ENCODE results near the gene PKHD1.
"Not testable (repeated sequence)": the region's sequence is repeated elsewhere in the genome, so short reads cannot be mapped to it uniquely, and the experiment has no call there.

The PKHD1 gene

GRCh38 chr6:51930602-51931001 lies 156.8 kb downstream of the PKHD1 start:
- Histone ChIP-seq H3K9me3 (ENCODE audit: severe bottlenecking) (no peaks in the 10 kb centered on the region), H3K27ac (ENCODE audit: poor library complexity, severe bottlenecking) (no peak overlapping the region), H3K36me3 (ENCODE audit: low read depth) (no peaks in the 10 kb centered on the region), H3K27me3 (ENCODE audit: insufficient read depth, poor library complexity, severe bottlenecking) (peaks cover 5% of the 10 kb centered on the region), H3K4me1 (ENCODE audit: insufficient read depth, poor library complexity, severe bottlenecking) (no peaks in the 10 kb centered on the region), H3K4me3 (ENCODE audit: severe bottlenecking) (no peak overlapping the region)
- no peak for DNase-seq (ENCODE audit: low spot score)
- no peak for ATAC-seq (ENCODE audit: low read depth)
- TF ChIP-seq, protein P1, sequence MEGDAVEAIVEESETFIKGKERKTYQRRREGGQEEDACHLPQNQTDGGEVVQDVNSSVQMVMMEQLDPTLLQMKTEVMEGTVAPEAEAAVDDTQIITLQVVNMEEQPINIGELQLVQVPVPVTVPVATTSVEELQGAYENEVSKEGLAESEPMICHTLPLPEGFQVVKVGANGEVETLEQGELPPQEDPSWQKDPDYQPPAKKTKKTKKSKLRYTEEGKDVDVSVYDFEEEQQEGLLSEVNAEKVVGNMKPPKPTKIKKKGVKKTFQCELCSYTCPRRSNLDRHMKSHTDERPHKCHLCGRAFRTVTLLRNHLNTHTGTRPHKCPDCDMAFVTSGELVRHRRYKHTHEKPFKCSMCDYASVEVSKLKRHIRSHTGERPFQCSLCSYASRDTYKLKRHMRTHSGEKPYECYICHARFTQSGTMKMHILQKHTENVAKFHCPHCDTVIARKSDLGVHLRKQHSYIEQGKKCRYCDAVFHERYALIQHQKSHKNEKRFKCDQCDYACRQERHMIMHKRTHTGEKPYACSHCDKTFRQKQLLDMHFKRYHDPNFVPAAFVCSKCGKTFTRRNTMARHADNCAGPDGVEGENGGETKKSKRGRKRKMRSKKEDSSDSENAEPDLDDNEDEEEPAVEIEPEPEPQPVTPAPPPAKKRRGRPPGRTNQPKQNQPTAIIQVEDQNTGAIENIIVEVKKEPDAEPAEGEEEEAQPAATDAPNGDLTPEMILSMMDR (IDR thresholded peaks at IDR 0.05; ENCODE audit: poor library complexity, severe bottlenecking) = no peak

GRCh38 chr6:51929934-51930574 lies 157.4 kb downstream of the PKHD1 start:
- TF ChIP-seq, protein P1 (IDR thresholded peaks at IDR 0.05; ENCODE audit: poor library complexity, severe bottlenecking) = no peak
- no peak overlapping the region for H3K4me3 ChIP-seq (ENCODE audit: severe bottlenecking)

GRCh38 chr6:51928320-51928719 lies 159.1 kb downstream of the PKHD1 start:
- Histone ChIP-seq H3K27ac (ENCODE audit: poor library complexity, severe bottlenecking) (no peak overlapping the region), H3K4me1 (ENCODE audit: insufficient read depth, poor library complexity, severe bottlenecking) (no peaks in the 10 kb centered on the region), H3K27me3 (ENCODE audit: insufficient read depth, poor library complexity, severe bottlenecking) (peaks cover 2% of the 10 kb centered on the region), H3K4me3 (ENCODE audit: severe bottlenecking) (no peak overlapping the region), H3K9me3 (ENCODE audit: severe bottlenecking) (no peaks in the 10 kb centered on the region), H3K36me3 (ENCODE audit: low read depth) (no peaks in the 10 kb centered on the region)
- ATAC-seq (ENCODE audit: low read depth) = no peak
- TF ChIP-seq, protein P1 (IDR thresholded peaks at IDR 0.05; ENCODE audit: poor library complexity, severe bottlenecking) = no peak
- DNase-seq (ENCODE audit: low spot score) = no peak

More at GRCh38 chr6:51929934-51930574, 157.4 kb downstream of the PKHD1 start:
- Histone ChIP-seq H3K27ac (ENCODE audit: poor library complexity, severe bottlenecking) (no peak overlapping the region), H3K4me1 (ENCODE audit: insufficient read depth, poor library complexity, severe bottlenecking) (no peaks in the 10 kb centered on the region), H3K9me3 (ENCODE audit: severe bottlenecking) (no peaks in the 10 kb centered on the region), H3K36me3 (ENCODE audit: low read depth) (no peaks in the 10 kb centered on the region), H3K27me3 (ENCODE audit: insufficient read depth, poor library complexity, severe bottlenecking) (peaks cover 2% of the 10 kb centered on the region)
- no peak for DNase-seq (ENCODE audit: low spot score)
- ATAC-seq (ENCODE audit: low read depth) = no peak

DNA sequence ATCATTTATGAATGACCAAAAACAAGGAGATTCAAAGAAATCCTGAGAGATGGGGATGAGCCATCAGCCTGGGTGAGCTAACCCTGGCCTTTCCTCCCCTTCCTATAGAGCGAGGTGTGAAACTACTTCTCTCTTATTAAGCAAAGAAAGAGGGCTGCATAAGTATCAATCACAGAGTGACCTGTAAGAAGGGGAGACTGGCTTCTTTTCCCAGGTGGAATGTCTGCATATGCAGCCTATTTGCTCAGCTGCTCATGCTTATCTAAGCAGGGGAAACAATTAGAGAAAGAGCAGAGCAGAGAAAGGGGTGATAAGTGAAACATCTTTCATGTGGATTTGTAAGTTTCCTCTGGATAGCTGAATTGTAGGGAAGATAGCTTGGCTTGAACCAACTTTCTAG lies 160.0 kb downstream of the PKHD1 start:
- ATAC-seq (ENCODE audit: low read depth) = no peak
- no peak overlapping the region for H3K27ac ChIP-seq (ENCODE audit: poor library complexity, severe bottlenecking)
- H3K36me3 ChIP-seq (ENCODE audit: low read depth) = no peaks in the 10 kb centered on the region
- no peaks in the 10 kb centered on the region for H3K4me1 ChIP-seq (ENCODE audit: insufficient read depth, poor library complexity, severe bottlenecking)
- H3K4me3 ChIP-seq (ENCODE audit: severe bottlenecking) = no peak overlapping the region
- no peak for DNase-seq (ENCODE audit: low spot score)
- no peaks in the 10 kb centered on the region for H3K9me3 ChIP-seq (ENCODE audit: severe bottlenecking)
- TF ChIP-seq, protein P1 (IDR thresholded peaks at IDR 0.05; ENCODE audit: poor library complexity, severe bottlenecking) = no peak
- peaks cover 2% of the 10 kb centered on the region for H3K27me3 ChIP-seq (ENCODE audit: insufficient read depth, poor library complexity, severe bottlenecking)

GRCh38 chr6:51926125-51926524 lies 161.3 kb downstream of the PKHD1 start:
- no peak for DNase-seq (ENCODE audit: low spot score)
- H3K27ac ChIP-seq (ENCODE audit: poor library complexity, severe bottlenecking) = no peak overlapping the region
- H3K4me3 ChIP-seq (ENCODE audit: severe bottlenecking) = no peak overlapping the region
- no peaks in the 10 kb centered on the region for H3K36me3 ChIP-seq (ENCODE audit: low read depth)
- TF ChIP-seq, protein P1 (IDR thresholded peaks at IDR 0.05; ENCODE audit: poor library complexity, severe bottlenecking) = no peak
- H3K4me1 ChIP-seq (ENCODE audit: insufficient read depth, poor library complexity, severe bottlenecking) = no peaks in the 10 kb centered on the region
- H3K9me3 ChIP-seq (ENCODE audit: severe bottlenecking) = no peaks in the 10 kb centered on the region
- no peak for ATAC-seq (ENCODE audit: low read depth)
- peaks cover 2% of the 10 kb centered on the region for H3K27me3 ChIP-seq (ENCODE audit: insufficient read depth, poor library complexity, severe bottlenecking)

- H3K27ac ChIP-seq (ENCODE audit: poor library complexity, severe bottlenecking); H3K27me3 ChIP-seq (ENCODE audit: insufficient read depth, poor library complexity, severe bottlenecking); DNase-seq (ENCODE audit: low spot score); H3K9me3 ChIP-seq (ENCODE audit: severe bottlenecking); H3K4me3 ChIP-seq (ENCODE audit: severe bottlenecking); H3K36me3 ChIP-seq (ENCODE audit: low read depth); ATAC-seq (ENCODE audit: low read depth); H3K4me1 ChIP-seq (ENCODE audit: insufficient read depth, poor library complexity, severe bottlenecking): not testable (repeated sequence)
Measured at GRCh38 chr6:51922479-51922878, 164.9 kb downstream of the PKHD1 start.

GRCh38 chr6:51918347-51918746 lies 169.1 kb downstream of the PKHD1 start:
- H3K4me1 ChIP-seq (ENCODE audit: insufficient read depth, poor library complexity, severe bottlenecking); H3K4me3 ChIP-seq (ENCODE audit: severe bottlenecking); ATAC-seq (ENCODE audit: low read depth); H3K9me3 ChIP-seq (ENCODE audit: severe bottlenecking); DNase-seq (ENCODE audit: low spot score); H3K36me3 ChIP-seq (ENCODE audit: low read depth); H3K27me3 ChIP-seq (ENCODE audit: insufficient read depth, poor library complexity, severe bottlenecking); H3K27ac ChIP-seq (ENCODE audit: poor library complexity, severe bottlenecking): not testable (repeated sequence)
